Esophagus muscularis mucosa (tissue), 3 donors: ENCODE measurements around the gene CFAP221.

ENCODE experiments used
- POLR2A ChIP-seq: fragments of 450-650 bp; IDR thresholded peaks from one replicate; pipeline ENCODE4 v1.6.1; 2017; ENCODE audit warnings: antibody characterized with exemption, moderate library complexity, mild to moderate bottlenecking, low read depth
- TF ChIP-seq, protein P1 (sequence below), 3 experiments: fragments of 200-600 bp in 2 of 3; fragments of 450-650 bp in 1 of 3; sonication (generic) in 2 of 3; IDR thresholded peaks; one replicate each; pipeline ENCODE4 v1.5.1; 2017 to 2019; ENCODE audit warnings: antibody characterized with exemption in 3 of 3, mild to moderate bottlenecking in 2 of 3, moderate library complexity in 1 of 3

DNA sequence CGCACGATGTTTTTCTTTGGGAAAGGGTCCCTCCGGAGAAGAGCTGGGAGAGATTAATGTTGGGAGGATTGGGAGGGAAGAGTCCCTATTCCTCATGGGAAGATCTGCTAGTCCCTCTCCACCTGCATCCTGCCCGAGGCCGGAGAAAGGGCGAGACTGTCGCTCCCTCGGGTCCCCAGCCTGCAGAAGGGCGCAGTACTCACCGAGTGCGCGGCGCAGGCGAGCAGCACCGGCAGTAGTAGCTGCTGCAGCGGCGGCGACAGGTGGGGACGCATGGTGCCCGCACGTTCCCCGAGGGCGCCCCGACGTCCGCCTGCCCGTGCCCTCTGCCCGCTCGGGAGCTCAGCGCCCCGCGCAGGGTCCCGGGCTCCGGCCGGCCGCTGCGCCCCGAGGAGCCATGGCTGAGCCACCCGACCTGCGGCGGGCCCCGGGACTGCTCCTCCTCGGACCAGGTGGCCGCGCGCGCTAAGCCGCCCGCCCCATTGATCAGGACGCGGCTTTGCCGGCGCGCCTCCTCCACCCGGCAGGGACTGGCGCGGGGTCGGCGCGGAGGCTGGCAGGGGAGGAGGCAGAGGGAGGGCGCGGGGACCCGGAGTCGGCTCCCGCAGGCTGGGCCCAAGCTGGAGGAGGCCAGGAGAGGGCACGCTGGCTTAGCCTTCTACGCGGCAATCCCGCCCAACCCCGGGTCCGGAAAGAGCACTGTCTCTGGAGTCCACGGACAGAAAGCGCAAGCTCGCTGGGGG, 20.1 kb upstream of the CFAP221 start, which contains the start of gene SCTR:
- TF ChIP-seq, protein P1, sequence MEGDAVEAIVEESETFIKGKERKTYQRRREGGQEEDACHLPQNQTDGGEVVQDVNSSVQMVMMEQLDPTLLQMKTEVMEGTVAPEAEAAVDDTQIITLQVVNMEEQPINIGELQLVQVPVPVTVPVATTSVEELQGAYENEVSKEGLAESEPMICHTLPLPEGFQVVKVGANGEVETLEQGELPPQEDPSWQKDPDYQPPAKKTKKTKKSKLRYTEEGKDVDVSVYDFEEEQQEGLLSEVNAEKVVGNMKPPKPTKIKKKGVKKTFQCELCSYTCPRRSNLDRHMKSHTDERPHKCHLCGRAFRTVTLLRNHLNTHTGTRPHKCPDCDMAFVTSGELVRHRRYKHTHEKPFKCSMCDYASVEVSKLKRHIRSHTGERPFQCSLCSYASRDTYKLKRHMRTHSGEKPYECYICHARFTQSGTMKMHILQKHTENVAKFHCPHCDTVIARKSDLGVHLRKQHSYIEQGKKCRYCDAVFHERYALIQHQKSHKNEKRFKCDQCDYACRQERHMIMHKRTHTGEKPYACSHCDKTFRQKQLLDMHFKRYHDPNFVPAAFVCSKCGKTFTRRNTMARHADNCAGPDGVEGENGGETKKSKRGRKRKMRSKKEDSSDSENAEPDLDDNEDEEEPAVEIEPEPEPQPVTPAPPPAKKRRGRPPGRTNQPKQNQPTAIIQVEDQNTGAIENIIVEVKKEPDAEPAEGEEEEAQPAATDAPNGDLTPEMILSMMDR (IDR thresholded peaks at IDR 0.05), result no peak
- no peak for TF ChIP-seq POLR2A
